IPS DF 6.9 (cell line): ENCODE data around the gene ATP6V1C2.
"Not testable (repeated sequence)": the region's sequence is repeated elsewhere in the genome, so short reads cannot be mapped to it uniquely, and the experiment has no call there.

Experiments used
- DNase-seq: peaks from one replicate; pipeline ENCODE4 v3.0.0-alpha.2; 2013; ENCODE audit warnings: low read depth, low spot score
- H3K27ac ChIP-seq: one replicate; pipeline ENCODE4 v1.5.1; 2013; ENCODE audit warnings: low read length, control low read depth
- H3K27me3 ChIP-seq: 2 replicates; pipeline ENCODE4 v1.6.1; 2013; ENCODE audit warnings: mild to moderate bottlenecking, low read length; ENCODE audit not compliant: control insufficient read depth, insufficient read depth
- H3K36me3 ChIP-seq: 2 replicates; pipeline ENCODE4 v1.6.1; 2013; ENCODE audit warnings: low read length; ENCODE audit not compliant: control insufficient read depth, insufficient read depth
- H3K4me1 ChIP-seq: 2 replicates; pipeline ENCODE4 v1.6.1; 2013; ENCODE audit warnings: low read length; ENCODE audit not compliant: control insufficient read depth, insufficient read depth
- H3K4me3 ChIP-seq: 2 replicates; pipeline ENCODE4 v1.5.1; 2013; ENCODE audit warnings: mild to moderate bottlenecking, low read length
- H3K9me3 ChIP-seq: 2 replicates; pipeline ENCODE4 v1.6.1; 2013; ENCODE audit warnings: low read length, inconsistent platforms; ENCODE audit not compliant: control insufficient read depth, insufficient read depth
- WGBS: extraction: QIAGEN DNeasy Blood & Tissue Kit; methylation state at CpG from one replicate; pipeline ENCODE4 v1.1.7; 2013; ENCODE audit warnings: mixed read lengths, missing lambda C conversion rate; ENCODE audit not compliant: insufficient read length, insufficient coverage; 5-methylcytosine and 5-hydroxymethylcytosine counted together

ATP6V1C2 gene

DNA sequence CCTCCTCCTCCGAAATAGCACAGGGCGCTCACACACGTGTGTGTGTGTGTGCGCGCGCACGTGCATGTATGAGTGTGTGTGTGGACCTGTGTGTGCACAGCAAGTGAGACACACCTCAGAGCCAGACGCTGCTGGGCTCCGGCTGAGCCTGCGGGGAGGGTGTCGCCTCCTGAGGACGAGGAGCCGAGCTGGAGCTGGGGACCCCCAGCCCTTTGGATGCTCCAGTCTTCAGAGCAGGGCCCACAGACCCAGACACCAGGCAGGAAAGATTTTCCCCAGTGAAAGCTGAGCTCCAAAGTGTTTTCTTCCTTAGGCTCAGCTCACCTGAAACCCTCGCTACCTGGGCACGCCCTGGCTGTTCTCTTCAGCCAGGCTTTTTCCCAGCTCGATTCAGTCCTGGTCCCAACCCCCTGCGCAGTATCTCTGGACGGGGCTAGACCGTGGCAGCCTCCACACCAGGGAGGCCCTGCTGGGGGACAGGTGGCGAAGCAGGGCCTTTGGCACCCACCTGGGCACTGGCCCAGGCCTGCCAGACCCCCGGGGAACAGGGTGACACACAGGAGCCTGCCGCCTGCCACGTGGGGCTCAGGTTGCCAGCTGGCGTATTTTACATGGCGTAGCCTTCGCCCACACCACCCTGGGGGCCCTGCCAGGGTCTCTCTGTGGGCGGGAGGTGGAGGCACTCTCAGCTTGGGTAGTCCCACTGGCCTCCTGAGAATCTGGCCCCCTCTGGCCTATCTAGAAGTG, 55.0 kb downstream of the ATP6V1C2 start:
- Histone ChIP-seq H3K27me3 (no peaks in the 10 kb centered on the region), H3K27ac (no peak overlapping the region), H3K4me1 (no peaks in the 10 kb centered on the region; the same call in 1 of the 2 replicates), H3K9me3 (no peaks in the 10 kb centered on the region), H3K36me3 (peaks cover 13% of the 10 kb centered on the region), H3K4me3 (no peak overlapping the region)
- no CpG with 5 or more reads among the region's 27 CpGs for WGBS
- DNase-seq = no peak

DNA sequence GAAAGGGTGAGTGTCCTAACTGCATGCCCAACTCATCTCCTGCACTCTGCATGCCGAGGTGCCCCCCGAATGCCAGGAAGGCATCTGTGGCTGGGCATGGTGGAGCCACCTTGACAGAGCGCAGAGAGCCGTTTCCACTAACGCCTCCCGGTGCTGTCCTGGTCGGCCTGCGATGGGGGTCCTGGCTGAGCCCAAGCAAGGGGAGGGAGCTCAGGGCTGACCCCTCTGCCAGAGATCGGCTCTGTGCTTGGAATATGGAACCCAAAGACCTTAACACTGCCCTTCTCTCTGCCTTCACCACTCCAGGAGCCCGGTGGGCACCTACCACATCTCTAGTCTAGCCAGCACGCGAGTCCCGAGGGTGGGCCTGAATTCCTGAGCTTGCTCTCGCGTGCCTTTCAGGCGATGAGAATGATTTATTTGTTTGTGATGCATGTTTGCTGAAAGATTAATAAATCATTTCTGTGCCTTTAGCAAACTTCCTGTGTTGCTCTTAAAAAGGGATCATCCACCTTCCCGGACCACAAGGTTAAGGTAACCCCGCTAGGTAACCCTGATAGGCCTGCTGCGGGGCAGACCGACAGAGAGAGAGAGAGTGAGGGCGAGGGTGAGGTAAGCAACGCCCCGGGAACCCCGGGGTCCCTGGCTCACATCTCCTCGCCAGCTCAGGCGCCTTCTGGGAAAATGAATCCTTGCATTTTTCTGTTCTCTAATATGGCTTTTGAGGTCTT, 55.8 kb downstream of the ATP6V1C2 start:
- no peak overlapping the region for H3K4me3 ChIP-seq
- H3K27me3 ChIP-seq = no peaks in the 10 kb centered on the region
- H3K9me3 ChIP-seq = no peaks in the 10 kb centered on the region
- H3K4me1 ChIP-seq = no peaks in the 10 kb centered on the region; the same call in 1 of the 2 replicates
- no CpG with 5 or more reads among the region's 26 CpGs for WGBS
- peaks cover 20% of the 10 kb centered on the region for H3K36me3 ChIP-seq
- DNase-seq = no peak
- H3K27ac ChIP-seq = no peak overlapping the region

DNA sequence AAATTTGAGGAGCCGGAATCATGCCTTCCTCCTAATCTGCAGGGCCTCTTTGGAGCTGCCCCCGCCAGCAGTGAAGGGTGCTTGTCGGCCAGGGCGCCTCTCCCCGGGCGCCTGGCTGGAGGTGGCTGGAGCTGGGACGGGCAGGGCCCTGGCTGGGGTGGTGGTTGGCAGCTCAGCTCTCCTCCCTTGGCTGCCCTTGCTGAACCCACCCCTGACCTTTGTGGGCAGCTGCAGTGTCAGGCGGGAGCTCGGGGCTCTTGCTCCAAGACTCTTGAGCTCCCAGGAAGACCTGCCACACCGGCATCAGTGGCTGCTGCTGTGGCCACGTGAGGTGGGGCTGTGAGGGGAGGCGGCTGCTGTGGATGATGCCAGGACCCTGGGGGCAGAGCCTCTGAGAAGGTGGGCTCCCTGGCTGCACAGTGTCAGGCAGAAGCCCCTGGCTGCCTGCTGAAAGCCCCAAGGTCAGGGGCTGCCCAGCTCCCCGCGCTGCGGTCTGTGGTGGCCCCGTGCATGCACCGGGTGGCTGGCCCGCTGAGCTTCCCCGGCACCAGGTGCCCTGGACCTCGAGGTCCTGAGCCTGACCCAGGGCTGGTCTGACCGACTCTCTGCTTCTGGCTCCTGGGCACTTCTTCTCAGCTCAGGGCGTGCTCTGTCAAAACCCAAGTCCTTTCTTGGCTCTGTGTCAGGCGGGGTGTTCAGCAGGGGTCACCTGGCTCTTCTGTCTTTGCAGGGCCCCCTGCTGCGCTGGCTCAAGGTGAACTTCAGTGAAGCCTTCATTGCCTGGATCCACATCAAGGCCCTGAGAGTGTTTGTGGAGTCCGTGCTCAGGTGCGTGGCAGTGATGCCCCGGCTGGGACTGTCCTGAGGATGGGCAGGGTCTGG, 56.7 kb downstream of the ATP6V1C2 start:
- Histone ChIP-seq H3K9me3 (no peaks in the 10 kb centered on the region), H3K36me3 (peaks cover 21% of the 10 kb centered on the region), H3K27me3 (no peaks in the 10 kb centered on the region), H3K27ac (no peak overlapping the region), H3K4me1 (no peaks in the 10 kb centered on the region; the same call in 1 of the 2 replicates), H3K4me3 (no peak overlapping the region)
- DNase-seq = no peak
- WGBS = no CpG with 5 or more reads among the region's 27 CpGs

DNA sequence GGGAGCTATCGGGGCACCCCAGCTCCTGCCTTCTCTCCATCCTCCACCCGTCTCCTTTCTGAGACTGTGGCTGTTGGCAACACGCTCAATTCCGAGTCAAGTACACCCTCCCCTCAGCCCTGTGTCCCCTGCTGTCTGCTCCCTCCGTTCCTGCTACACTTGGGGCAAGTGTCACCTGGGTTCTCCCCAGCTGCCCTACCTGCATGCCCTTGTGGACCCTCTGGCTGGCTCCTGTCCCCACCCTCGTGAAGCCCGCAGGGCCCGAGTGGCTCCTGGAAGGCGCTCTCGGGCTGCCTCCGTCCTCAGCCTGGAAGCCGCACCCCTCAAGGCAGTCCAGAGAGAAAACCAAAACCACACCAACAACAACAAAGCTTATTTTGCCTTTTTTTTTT, 57.3 kb downstream of the ATP6V1C2 start:
- no peak overlapping the region for H3K27ac ChIP-seq
- no CpG with 5 or more reads among the region's 12 CpGs for WGBS
- peaks cover 21% of the 10 kb centered on the region for H3K36me3 ChIP-seq
- no peaks in the 10 kb centered on the region; the same call in 1 of the 2 replicates for H3K4me1 ChIP-seq
- H3K4me3 ChIP-seq = no peak overlapping the region
- H3K27me3 ChIP-seq = no peaks in the 10 kb centered on the region
- DNase-seq = no peak
- H3K9me3 ChIP-seq = no peaks in the 10 kb centered on the region

DNA sequence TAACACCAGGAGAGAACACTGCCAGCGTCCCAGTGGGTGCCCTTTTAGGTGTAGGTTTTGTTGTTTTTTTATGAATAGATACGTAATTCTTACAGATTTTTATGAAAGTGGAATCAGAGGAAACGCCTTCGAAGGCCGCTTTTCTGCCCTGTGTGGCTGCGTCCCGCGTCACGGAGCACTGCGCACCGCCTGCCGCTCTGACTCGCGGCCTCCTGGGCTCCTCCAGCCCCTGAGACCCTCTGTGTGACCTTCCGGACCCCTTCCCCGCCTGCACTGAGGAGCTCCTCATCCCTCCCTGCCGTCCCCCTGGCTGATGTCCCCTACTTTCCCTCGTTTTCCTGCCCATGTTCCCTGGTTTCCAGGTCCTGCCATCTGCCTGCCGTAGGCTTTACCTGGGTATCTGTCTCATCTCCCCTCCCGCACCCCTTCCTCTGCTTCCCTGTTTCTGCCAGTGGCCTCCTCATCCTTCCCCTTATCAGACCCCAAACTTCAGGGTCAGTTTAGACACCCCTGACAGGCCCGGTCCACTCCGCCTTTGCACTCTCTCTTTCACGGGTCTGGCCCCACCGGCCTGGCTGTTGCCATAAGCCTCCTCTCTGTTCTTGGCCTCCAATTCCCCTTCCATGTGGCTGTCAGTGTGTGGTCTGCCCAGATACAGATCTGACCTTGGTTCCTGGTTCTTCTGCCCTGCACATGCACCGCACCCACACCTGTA, 58.5 kb downstream of the ATP6V1C2 start:
- WGBS = no CpG with 5 or more reads among the region's 25 CpGs
- H3K4me1 ChIP-seq = no peaks in the 10 kb centered on the region; the same call in 1 of the 2 replicates
- no peaks in the 10 kb centered on the region for H3K27me3 ChIP-seq
- H3K9me3 ChIP-seq = no peaks in the 10 kb centered on the region
- no peak for DNase-seq
- H3K27ac ChIP-seq = no peak overlapping the region
- peaks cover 27% of the 10 kb centered on the region for H3K36me3 ChIP-seq
- H3K4me3 ChIP-seq = no peak overlapping the region

DNA sequence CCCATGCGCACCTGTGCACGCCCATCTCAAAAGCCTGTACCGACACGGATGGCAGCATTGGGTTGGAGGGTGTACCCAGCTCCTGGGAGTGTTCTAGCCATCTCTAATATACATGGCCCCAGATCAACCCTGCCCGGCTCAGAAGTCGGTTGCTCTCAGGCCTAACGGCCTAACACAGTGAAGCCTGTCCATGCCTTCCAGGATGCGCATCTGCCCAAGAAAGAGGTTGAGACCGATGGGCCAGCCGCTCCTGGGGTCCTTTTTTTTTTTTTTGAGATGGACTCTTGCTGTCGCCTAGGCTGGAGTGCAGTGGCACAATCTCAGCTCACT, 59.0 kb downstream of the ATP6V1C2 start:
- WGBS = no CpG with 5 or more reads among the region's 11 CpGs
- Histone ChIP-seq H3K27ac (no peak overlapping the region), H3K36me3 (peaks cover 27% of the 10 kb centered on the region), H3K4me3 (no peak overlapping the region), H3K9me3 (no peaks in the 10 kb centered on the region), H3K27me3 (no peaks in the 10 kb centered on the region), H3K4me1 (no peaks in the 10 kb centered on the region; the same call in 1 of the 2 replicates)
- DNase-seq = no peak

DNA sequence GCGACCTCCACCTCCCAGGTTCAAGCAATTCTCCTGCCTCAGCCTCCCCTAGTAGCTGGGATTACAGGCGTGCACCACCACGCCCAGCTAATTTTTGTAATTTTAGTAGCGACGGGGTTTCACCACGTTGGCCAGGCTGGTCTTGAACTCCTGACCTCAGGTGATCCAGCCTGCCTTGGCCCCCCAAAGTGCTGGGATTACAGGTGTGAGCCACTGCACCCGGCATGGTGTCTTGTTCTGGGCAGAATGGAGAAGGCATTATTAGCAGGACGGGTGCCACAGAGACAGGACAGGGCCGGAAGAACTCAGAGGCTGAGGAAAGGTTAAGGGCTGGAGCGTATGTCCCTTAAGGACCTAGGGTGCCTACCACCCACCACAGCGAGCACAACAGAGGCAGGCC, 59.4 kb downstream of the ATP6V1C2 start:
- H3K4me1 ChIP-seq, H3K27ac ChIP-seq, DNase-seq, H3K9me3 ChIP-seq, H3K27me3 ChIP-seq, H3K4me3 ChIP-seq: not testable (repeated sequence)
- peaks cover 27% of the 10 kb centered on the region for H3K36me3 ChIP-seq
- no CpG with 5 or more reads among the region's 11 CpGs for WGBS

DNA sequence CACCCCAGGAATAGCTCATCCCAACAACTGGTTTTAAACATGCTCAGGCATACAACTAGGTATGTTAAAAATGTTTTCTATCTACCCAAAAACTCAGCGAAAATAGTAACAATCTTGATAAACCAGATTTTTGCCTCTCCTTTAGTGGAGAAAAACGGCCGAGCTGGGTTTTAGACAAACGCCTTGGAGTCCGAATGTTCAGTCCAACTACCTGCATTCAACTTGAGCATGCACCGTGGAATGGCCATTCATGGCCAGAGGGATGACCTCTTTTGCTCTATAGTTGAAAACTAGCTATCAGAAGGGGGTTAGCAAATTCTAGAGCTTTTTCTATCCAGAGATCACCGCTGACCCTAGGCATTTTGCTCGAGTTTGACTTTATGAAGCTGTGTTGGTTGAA, 60.3 kb downstream of the ATP6V1C2 start:
- Histone ChIP-seq H3K36me3 (peaks cover 34% of the 10 kb centered on the region), H3K27ac (no peak overlapping the region), H3K27me3 (no peaks in the 10 kb centered on the region), H3K4me1 (no peaks in the 10 kb centered on the region; the same call in 1 of the 2 replicates), H3K9me3 (no peaks in the 10 kb centered on the region), H3K4me3 (no peak overlapping the region)
- no CpG with 5 or more reads among the region's 8 CpGs for WGBS
- DNase-seq = no peak

DNA sequence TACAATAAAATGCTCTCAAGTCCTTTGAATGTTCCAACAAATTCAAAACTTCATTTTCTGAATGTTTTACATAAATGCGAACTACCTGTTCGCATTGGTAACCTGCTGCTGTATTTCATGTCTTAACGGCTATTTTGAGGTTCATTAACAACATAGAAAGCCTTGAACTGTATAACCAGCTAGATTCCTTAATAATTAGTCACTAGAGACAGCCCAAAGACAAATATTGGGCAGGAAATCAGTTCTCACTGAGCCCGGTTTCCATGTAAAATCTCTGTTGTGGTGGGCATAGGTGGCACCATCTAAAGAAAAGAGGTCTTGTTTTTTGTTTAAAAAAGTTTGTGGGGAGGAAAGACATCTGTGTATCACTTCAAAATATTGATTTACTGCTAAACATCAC, 62.0 kb downstream of the ATP6V1C2 start:
- H3K36me3 ChIP-seq = peaks cover 35% of the 10 kb centered on the region
- no peaks in the 10 kb centered on the region for H3K4me1 ChIP-seq
- H3K27ac ChIP-seq = no peak overlapping the region
- H3K9me3 ChIP-seq = no peaks in the 10 kb centered on the region
- H3K4me3 ChIP-seq = no peak overlapping the region
- H3K27me3 ChIP-seq = no peaks in the 10 kb centered on the region
- DNase-seq = no peak
- WGBS = no CpG with 5 or more reads among the region's 4 CpGs

DNA sequence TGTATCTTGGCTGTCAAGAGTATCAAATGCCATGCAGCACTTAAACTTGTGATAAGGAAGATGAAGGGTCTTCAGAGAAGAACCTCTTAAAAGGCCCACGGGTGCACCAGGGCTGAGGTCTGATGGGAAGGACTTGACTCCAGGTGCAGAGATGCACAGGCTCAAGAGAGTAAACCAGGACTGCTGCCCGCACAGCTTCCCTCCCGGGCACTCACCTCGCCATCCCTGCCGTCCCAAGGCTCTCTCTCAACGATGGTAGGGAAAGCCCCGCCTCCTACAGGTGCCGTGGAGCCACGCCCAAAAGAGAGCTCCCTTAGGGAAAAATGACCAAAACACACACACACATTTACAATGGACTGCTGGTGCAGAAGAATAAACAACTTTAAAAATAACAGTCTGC, 63.3 kb downstream of the ATP6V1C2 start:
- H3K4me3 ChIP-seq = no peak overlapping the region
- WGBS = no CpG with 5 or more reads among the region's 9 CpGs

More for the DNA sequence above, 63.3 kb downstream of the ATP6V1C2 start:
- Histone ChIP-seq H3K27ac (no peak overlapping the region), H3K36me3 (peaks cover 38% of the 10 kb centered on the region), H3K27me3 (no peaks in the 10 kb centered on the region), H3K9me3 (no peaks in the 10 kb centered on the region), H3K4me1 (no peaks in the 10 kb centered on the region)
- no peak for DNase-seq
